NCI-H146 treated with DMSO at 0.1 percent for 48 hours (cell line): ENCODE measurements around the gene CYP27C1.
"Not testable (repeated sequence)": the region's sequence is repeated elsewhere in the genome, so short reads cannot be mapped to it uniquely, and the experiment has no call there.

Source experiments
- DNase-seq: peaks from one replicate; lab custom pipeline; 2025; ENCODE audit not compliant: unreplicated experiment; lab: John Stamatoyannopoulos, UW

CYP27C1 gene, protein sequence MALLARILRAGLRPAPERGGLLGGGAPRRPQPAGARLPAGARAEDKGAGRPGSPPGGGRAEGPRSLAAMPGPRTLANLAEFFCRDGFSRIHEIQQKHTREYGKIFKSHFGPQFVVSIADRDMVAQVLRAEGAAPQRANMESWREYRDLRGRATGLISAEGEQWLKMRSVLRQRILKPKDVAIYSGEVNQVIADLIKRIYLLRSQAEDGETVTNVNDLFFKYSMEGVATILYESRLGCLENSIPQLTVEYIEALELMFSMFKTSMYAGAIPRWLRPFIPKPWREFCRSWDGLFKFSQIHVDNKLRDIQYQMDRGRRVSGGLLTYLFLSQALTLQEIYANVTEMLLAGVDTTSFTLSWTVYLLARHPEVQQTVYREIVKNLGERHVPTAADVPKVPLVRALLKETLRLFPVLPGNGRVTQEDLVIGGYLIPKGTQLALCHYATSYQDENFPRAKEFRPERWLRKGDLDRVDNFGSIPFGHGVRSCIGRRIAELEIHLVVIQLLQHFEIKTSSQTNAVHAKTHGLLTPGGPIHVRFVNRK

DNA sequence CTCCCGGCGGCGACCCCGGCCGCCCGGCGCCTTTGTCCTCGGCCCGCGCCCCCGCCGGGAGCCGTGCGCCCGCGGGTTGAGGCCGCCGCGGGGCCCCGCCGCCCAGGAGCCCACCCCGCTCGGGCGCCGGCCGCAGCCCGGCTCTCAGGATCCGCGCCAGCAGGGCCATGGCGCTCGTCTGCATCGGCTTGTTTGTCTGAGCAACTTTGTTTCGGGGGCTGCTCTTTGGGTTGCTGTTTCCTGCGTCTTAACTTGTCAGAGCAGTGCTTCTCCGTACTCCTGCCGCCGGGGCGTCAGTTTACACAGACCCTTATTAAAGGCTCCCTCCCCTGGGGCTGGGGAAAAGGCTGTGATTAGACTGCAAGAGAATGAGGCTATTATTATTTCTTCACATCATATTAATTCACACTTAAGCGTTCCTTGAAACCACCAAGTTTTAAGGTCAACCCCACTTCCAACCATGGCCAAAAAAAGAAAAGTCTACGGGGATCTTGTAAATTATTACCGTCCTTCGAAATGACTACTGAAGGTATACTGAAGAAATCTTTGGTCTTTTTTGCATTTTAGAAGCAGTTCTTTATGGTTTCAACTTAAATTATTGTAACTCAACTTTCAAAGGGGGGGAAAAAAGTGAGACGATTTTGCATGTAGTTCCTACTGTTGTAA, at the start of gene CYP27C1:
Gene CYP27C1 (minus strand): TSS at position 198 of the 666 bp plus-strand sequence. CDS start 29 bp downstream, at position 169.
- no peak for DNase-seq

DNA sequence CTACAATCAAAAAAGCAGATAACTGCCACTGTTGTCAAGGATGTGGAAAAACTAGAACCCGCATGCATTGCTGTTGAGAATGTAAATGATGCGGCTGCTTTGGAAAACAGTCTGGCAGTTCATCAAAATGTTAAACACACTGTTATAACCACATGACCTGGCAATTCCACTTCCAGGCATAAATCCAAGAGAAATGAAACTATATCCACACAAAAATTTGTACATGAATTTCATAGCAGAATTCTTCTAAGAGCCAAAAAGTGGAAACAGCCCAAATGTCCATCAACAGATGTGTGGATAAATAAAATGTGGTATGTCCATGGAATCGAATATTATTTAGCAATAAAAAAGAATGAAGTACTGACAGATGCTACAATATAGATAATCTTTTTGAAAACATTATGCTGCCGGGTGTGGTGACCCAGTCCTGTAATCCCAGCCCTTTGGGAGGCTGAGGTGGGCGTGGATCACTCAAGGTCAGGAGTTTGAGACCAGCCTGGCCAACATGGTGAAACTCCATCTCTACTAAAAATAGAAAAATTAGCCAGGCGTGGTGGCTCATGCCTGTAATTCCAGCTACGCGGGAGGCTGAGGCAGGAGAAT, 41.8 kb upstream of the CYP27C1 start:
- DNase-seq: no peak

DNA sequence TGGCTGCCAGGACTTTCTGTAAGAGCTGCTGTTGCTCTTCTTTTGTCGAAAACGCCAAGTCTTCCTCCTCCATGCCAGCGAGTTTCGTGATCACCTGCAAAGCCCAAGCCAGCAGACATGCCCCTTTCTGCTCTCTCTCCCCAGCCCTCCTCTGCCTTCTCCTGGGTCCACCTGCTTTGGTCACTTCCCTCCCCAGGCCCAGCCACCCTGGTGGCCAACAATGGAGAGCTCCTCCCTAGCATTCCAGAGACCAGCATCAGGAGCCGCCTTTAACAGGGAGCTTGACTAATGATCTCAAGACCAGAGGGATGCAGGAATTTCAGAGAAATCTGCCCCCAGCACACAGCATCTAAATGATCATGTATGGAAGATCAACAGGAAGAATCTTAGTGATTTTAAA, 39.3 kb upstream of the CYP27C1 start:
- DNase-seq: no peak

DNA sequence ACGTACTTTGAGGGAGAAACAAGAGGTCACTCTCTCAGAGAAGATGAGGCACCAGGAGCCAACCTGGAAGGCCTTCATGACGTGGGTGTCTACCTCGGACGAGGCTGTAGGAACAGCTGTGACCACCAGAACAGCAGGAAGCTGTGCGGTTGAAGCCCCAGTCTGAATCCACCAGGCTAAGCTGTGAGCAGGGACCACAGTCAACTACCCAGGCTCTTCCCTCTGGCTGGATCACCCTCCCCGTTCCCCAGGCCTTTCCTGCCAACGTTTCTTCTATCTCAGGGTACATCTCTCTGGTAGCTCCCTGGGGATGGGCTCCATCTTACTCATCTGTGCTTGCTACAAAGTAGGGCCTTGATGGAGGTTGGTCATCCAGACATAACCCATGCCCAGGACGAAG, 36.8 kb upstream of the CYP27C1 start:
- DNase-seq: no peak

DNA sequence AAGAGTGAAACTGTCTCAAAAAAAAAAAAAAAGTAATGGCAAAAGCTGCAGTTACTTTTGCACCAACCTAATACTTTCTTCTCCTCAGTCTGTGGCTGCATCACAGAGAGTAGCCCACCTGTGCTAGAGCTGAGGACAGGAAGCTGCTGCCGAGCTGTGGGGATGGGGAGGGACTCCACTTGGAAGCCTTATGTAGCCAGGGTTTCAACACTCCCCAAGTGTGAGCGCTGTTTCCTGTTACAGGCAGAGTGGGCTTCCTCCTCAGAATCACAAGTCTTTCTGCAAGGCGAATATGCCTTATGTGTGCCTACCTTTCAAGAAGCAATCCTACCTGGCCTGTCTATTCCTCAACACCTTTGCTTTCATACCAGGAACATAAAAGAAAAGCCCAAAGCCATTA, 36.3 kb upstream of the CYP27C1 start:
- no peak for DNase-seq

DNA sequence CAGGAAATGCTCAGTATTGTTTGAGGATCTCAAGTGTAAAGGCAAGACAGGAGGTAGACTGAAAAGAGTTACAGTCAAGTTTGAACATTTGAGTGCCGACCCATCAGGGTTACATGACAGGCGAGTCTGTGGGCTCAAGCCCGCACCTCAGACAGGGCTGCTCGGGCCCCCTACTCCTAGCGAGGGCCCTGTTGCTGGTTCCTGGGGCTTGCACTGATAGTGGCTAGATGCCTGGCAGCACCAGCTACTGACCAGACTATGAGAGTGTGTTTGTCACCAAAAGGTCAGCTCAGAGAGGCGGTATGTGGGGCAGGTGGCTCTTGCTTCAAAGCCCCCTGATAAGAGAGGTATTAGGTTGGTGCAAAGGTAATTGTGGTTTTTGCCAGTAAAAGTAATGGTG, 35.6 kb upstream of the CYP27C1 start:
- no peak for DNase-seq

DNA sequence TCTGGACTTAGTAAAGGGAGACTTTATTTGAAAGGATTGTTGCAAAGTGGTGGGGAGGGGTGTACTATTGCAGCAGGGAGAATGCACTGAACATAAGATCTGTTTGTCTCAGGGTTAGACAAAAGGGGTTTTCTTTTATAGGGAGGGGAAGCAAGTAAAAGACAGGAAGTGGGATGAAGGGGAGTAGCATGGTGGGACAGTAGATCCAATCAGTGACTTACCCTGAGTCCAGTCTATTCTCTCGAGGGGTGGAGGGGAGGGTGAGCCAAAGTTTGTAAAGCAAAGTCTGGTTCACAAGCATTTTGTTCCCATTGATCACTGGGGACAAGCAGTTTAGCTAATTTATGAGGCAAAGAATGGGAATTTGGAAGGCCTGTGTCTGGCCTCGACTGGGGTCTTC, 35.0 kb upstream of the CYP27C1 start:
- DNase-seq: no peak

DNA sequence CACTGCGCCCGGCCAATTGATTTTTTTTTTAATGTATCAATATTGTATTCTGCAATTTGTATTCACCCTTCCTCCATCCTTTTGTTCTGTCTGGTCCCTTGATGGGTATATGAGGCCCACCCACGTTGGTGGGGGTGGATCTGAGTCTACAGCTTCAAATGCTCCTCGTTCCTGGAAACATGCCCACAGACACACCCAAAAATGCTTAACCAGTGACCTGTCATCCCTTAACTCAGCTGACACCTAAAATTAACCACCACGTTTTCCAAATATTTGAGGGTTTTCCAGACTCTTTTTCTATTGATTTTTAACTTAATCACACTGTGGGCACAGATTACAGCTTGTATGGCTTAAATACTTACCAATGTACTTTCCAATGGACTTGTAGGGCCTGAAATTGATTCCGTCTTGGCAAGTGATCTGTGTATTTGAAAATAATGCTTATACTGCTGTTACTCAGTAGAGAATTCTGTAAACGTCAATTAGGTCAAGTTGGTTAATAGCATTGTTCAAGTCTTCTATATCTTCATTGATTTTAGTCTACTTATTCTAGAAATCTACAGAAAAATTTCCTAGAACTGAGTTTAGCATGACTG, 34.4 kb upstream of the CYP27C1 start:
- no peak for DNase-seq

DNA sequence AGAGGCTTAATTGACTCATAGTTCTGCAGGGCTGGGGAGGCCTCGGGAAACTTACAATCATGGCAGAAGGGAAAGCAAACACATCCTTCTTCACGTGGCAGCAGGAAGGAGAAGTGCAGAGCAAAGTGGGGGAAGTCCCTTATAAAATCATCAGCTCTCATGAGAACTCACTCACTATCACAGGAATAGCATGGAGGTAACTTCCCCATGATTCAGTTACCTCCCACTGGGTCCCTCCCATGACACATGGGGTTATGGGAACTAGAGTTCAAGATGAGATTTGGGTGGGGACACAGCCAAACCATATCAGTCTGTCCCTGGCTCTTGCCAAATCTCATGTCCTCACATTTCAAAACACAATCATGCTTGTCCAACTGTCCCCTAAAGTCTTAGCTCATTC, 21.1 kb upstream of the CYP27C1 start:
- not testable (repeated sequence) for DNase-seq

DNA sequence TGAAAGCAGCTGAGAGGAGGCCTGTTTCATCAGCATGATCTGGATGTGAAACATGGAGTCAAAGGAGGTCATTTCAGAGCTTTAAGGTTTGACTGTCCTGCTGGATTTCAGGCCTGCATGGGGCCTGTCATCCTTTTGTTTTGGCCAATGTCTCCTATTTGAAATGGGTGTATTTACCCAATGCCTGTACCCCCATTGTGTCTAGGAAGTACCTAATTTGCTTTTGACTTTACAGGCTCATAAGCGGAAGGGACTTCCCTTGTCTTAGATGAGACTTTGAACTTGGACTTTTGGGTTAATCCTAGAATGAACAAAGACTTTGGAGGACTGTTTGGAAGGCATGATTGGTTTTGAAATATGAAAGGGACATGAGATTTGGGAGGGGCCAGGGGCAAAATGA, 19.3 kb upstream of the CYP27C1 start:
- no peak for DNase-seq

DNA sequence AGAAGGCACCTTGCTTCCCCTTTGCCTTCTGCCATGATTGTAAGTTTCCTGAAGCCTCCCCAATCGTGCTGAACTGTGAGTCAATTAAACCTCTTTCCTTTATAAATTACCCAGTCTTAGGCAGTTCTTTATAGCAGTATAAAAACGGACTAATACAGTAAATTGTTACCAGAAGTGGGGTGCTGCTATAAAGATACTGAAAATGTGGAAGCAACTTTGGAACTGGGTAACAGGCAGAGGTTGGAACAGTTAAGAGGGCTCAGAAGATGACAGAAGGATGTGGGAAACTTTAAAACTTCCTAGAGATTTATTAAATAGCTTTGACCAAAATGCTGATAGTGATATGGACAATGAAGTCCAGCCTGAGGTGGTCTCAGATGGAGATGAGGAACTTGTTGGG, 17.7 kb upstream of the CYP27C1 start:
- DNase-seq: not testable (repeated sequence)

DNA sequence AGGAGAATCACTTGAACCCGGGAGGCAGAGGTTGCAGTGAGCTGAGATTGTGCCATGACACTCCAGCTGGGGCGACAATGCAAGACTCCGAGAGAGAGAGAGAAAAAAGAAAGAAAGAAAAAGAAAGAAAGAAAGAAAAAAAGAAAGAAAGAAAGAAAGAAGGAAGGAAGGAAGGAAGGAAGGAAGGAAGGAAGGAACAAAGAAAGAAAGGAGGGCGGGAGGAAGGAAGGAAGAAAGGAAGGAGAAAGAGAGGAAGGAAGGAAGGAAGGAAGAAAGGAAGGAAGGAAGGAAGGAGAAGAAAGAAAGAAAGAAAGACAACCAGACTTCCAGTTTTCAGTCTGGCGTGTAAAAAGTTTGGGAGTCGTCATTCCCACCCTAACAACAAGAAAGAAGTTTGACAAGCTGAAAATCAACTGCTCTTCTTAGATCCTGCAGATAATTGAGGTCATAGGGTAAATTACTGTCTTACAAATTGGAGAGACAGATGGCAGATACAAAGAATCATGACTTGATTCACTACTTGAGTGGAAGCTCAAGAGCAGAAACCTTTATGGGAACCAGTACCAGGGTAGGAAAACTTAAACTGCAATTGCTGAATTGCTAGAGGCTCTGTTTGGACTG, 15.1 kb upstream of the CYP27C1 start:
- DNase-seq: no peak

DNA sequence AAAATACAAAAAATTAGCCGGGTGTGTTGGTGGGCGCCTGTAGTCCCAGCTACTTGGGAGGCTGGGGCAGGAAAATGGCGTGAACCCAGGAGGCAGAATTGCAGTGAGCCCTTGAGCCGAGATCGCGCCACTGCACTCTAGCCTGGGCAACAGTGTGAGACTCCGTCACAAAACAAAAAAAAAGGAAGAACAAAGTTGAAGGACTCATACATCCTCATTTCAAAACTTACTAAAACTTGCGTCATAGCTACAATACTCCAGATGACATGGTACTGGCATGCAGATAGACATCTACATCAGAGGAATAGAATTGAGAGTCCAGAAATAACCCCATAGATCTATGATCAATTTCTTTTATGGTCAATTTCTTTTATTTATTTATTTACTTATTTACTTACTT, 13.6 kb upstream of the CYP27C1 start:
- DNase-seq: no peak

DNA sequence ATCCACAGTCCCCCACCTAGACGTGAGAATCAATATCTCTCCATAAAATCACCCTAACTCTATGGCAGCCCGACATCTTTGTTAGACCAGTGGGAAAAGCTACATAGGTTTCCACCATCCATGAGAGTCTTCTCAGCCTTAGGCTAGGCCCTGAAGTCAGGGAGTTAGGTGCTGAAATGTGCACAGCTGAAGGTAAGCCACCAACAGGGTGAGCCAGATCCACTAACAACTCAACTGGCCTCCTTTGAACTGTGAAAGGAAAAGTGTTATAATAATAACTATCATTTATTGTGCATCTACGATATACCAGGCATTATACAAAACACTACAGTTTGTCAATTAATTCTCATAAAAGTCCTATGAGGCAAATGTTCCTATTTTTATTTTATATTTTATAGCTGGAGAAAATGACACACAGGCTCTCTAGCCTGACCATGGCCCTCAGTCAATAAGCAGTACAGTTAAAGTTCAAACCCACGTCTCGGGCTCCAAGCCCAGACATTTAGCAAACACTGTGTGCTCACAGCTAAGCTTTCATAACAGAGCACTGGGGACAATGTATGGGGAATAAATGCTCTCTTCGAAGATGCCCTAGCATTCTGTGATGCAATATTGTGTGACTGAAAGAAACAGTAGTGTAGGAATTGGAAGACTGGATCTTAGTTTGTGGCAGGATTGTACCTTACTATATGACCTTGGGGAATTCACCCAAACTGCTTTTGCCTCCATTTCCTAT, 11.2 kb upstream of the CYP27C1 start:
- DNase-seq: no peak

DNA sequence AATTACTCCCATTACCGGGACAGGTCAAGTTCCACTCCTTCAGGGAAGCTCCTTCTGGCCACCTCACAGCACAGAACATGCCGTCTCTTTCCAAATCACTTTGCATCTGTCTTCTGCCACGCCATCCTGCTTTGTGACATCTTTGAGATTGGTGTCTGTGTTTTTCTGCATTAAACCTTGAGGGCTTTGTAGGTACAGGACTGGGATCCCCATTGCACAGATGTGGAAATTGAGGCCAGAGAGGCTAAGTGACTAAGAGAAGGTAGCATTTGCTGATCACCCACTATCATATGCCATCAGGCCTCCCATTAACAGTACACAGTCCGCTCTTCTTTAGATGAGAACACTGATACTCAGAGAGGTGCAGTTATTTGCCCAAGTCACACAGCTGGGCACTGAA, 9.5 kb upstream of the CYP27C1 start:
- no peak for DNase-seq

DNA sequence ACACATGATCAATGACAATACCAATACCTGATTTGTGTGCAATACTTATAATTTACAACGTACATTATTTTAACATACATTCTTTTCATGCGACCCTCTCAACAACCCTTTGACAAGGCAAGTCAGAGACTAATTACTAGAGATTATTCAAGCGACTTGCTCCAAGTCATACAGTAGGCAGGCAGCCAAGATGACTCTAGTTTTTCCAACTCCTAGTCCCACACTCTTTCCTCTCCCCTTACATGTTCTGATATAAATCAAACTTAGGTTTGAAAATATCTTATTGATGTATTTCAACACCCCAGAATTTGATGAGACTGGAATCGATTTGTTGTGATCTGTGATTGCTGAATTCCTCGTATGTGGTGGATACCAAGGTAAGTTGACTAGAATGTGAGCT, 8.0 kb upstream of the CYP27C1 start:
- no peak for DNase-seq

DNA sequence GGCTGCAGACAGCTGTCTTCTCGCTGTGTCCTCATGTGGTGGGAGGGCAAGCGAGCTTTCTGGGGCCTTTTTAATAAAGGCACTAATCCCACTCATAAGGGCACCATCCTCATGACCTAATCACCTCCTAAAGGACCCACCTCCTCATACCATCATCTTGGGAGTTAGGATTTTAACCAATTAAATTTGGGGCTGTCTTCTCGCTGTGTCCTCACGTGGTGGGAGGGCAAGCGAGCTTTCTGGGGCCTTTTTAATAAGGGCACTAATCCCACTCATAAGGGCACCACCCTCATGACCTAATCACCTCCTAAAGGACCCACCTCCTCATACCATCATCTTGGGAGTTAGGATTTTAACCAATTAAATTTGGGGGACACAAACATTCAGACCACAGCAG, 7.2 kb upstream of the CYP27C1 start:
- DNase-seq: not testable (repeated sequence)

DNA sequence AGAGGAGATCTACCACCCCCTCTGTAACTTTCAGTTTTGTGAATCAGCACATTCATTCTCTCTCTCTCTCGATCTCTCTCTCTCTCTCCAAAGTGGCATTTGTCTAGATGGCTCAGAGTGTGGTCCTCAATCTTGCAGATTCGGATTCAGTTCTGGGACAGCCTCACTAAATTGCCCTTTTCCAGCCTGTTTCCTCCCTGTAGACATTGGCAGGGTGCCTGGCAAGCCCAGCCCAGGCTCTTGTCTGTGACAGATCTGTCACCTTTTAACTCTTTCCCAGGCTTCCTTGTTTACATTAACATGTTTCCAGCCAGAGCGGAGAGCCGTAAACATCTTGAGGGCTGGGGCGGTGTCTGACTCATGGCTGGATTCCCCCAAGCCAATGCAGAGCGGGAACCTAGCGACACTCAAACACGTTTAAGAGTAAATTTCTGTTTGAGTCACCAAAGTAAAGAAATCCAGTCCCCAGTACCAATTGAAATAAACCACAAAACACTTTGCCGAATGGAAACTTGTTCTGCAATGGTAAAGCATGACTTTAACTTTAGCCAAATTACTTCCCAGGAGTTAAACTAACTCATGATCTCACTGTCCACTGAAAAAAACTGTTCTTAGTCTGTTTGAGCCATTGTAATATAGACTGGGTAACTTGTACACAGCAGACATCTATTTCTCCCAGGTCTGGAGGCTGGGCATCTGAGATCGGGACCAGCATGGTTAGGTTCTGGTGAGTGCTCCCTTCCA, 6.6 kb upstream of the CYP27C1 start:
- DNase-seq: no peak

DNA sequence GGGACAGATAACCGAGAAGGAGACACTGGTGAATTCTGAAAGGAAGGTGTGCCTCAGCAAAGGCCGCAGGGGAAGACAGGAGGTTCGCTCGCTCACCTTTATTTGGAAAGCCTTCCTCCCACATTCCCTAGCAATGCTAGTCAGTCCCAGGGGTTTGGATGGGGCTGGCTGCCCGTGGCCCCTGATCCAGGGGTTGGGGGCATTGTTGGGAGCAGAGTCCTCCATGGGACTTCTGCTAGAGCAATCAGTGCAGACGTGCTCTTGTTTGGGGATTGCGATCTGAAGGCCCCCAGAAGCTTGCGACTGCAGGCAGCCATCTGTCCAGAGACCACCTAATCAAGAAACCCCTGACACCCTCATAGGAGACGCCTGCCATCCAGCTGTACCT, 6.0 kb upstream of the CYP27C1 start:
- DNase-seq: no peak
